ENCODE results near the gene TRIM49.
"Not testable (repeated sequence)": the region's sequence is repeated elsewhere in the genome, so short reads cannot be mapped to it uniquely, and the experiment has no call there.

The TRIM49 gene, protein sequence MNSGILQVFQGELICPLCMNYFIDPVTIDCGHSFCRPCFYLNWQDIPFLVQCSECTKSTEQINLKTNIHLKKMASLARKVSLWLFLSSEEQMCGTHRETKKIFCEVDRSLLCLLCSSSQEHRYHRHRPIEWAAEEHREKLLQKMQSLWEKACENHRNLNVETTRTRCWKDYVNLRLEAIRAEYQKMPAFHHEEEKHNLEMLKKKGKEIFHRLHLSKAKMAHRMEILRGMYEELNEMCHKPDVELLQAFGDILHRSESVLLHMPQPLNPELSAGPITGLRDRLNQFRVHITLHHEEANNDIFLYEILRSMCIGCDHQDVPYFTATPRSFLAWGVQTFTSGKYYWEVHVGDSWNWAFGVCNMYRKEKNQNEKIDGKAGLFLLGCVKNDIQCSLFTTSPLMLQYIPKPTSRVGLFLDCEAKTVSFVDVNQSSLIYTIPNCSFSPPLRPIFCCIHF

DNA sequence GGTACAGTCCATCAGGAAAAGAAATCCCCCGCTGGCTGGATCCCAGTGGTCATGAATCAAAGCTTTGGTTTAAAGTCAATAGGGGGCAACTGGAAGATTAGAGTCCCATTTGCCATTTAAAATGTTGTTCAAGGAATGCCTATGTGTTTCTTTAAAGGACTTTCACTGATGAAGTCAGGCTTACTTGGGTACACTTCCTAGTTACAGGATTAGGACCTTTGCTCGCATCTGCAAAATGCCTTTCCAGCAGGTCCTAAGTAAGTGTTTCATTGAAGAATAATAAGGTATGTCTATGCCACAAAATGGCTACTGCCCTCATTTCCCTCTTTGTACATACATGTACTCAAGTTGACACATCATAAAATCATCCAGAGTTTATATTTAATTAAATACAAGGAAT is at the start of gene TRIM49:
Gene TRIM49 (minus strand): TSS at position 101 of the 400 bp plus-strand sequence. CDS start 4,106 bp downstream, outside the sequence.
- not testable (repeated sequence) for H3K9me3 ChIP-seq (ENCODE audit: control insufficient read depth, insufficient read depth, low read length); H3K9ac ChIP-seq (ENCODE audit: low read depth, low read length); H3K36me3 ChIP-seq (ENCODE audit: insufficient read depth, low read length); H3K4me1 ChIP-seq (ENCODE audit: insufficient read depth, low read length)

GRCh38 chr11:89826694-89827093 is 18.3 kb upstream of the TRIM49 start:
- H3K4me1 ChIP-seq (ENCODE audit: insufficient read depth, low read length); H3K36me3 ChIP-seq (ENCODE audit: insufficient read depth, low read length): not testable (repeated sequence)

GRCh38 chr11:89820008-89820407 is 11.6 kb upstream of the TRIM49 start:
- H3K9ac ChIP-seq (ENCODE audit: low read depth, low read length); H3K9me3 ChIP-seq (ENCODE audit: control insufficient read depth, insufficient read depth, low read length); H3K36me3 ChIP-seq (ENCODE audit: insufficient read depth, low read length); H3K4me1 ChIP-seq (ENCODE audit: insufficient read depth, low read length): not testable (repeated sequence)

More at GRCh38 chr11:89826694-89827093, 18.3 kb upstream of the TRIM49 start:
- H3K9me3 ChIP-seq (ENCODE audit: control insufficient read depth, insufficient read depth, low read length); H3K9ac ChIP-seq (ENCODE audit: low read depth, low read length): not testable (repeated sequence)

GRCh38 chr11:89813535-89813934 is 5.2 kb upstream of the TRIM49 start:
- H3K4me1 ChIP-seq (ENCODE audit: insufficient read depth, low read length); H3K36me3 ChIP-seq (ENCODE audit: insufficient read depth, low read length); H3K9me3 ChIP-seq (ENCODE audit: control insufficient read depth, insufficient read depth, low read length); H3K9ac ChIP-seq (ENCODE audit: low read depth, low read length): not testable (repeated sequence)

GRCh38 chr11:89787506-89788063 is 20.8 kb downstream of the TRIM49 start:
- not testable (repeated sequence) for H3K9me3 ChIP-seq (ENCODE audit: control insufficient read depth, insufficient read depth, low read length)

GRCh38 chr11:89785726-89786125 is 22.6 kb downstream of the TRIM49 start:
- H3K9me3 ChIP-seq (ENCODE audit: control insufficient read depth, insufficient read depth, low read length); H3K36me3 ChIP-seq (ENCODE audit: insufficient read depth, low read length); H3K4me1 ChIP-seq (ENCODE audit: insufficient read depth, low read length); H3K9ac ChIP-seq (ENCODE audit: low read depth, low read length): not testable (repeated sequence)

More at GRCh38 chr11:89787506-89788063, 20.8 kb downstream of the TRIM49 start:
- not testable (repeated sequence) for H3K9ac ChIP-seq (ENCODE audit: low read depth, low read length); H3K4me1 ChIP-seq (ENCODE audit: insufficient read depth, low read length); H3K36me3 ChIP-seq (ENCODE audit: insufficient read depth, low read length)

DNA sequence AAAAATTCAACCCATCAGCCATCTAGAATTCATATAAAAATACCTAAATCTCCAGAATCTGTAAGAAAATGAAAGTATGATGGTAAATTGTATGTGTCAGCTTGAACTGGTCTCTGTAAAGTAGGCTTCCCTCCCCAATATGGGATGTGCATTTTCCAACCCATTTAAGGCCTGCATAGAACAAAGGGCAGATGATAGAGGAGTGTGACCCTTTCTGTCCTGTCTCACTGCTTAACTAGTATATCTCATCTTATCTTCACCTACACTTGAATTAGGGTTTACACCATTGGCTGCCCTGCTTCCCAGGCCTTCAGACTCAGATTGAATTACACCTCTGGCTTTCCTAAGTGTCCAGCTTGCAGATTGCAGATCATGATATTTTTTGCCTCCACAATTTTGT is 57.6 kb downstream of the TRIM49 start:
- not testable (repeated sequence) for H3K36me3 ChIP-seq (ENCODE audit: insufficient read depth, low read length); H3K4me1 ChIP-seq (ENCODE audit: insufficient read depth, low read length); H3K9me3 ChIP-seq (ENCODE audit: control insufficient read depth, insufficient read depth, low read length); H3K9ac ChIP-seq (ENCODE audit: low read depth, low read length)

Measured in ES-I3 (cell line).